ENCODE data around the gene ZYX. TPM values are rescaled to one million over a fixed set of nuclear protein-coding genes. Genes with fewer than 3 reads are reported as not detected.

The ZYX gene
- total and polyA plus RNA-seq, 2 of the 13 experiments (the other 11 are each of a cell fraction or from before 2014, with no cell fraction given), result 9.9 to 13.7 TPM

GRCh38 chr7:143397710-143398530 is 16.8 kb downstream of the ZYX start:
- ATAC-seq (no peak), FAIRE-seq (no peak), DNase-seq (ENCODE audit: low spot score) (no peak)
- WGBS (ENCODE audit: low lambda C conversion rate), result 86% methylated on average over 10 of the region's 16 CpGs
- no peak overlapping the region for H3K4me2 ChIP-seq (ENCODE audit: low read depth, low read length)
- H3K27ac ChIP-seq (ENCODE audit: extremely low read length, insufficient read depth, low read length), result no peak overlapping the region
- no peak overlapping the region for H3K9ac ChIP-seq (ENCODE audit: insufficient read depth, low read depth, low read length)
- in situ Hi-C loops (cut with HindIII; ENCODE audit: extremely low pct_ligation_motif_present, low pct_unique_long_range_greater_than_20kb) (loop anchor here (25.0 kb wide), 1 partner anchor 514 kb away; the partner anchor contains the start of gene TCAF1), intact Hi-C loops (cut with micrococcal nuclease; ENCODE audit: unreplicated experiment) (no loop called here)
- peaks cover 42% of the 10 kb centered on the region for H3K4me1 ChIP-seq (ENCODE audit: insufficient read depth, low read length)
- no peaks in the 10 kb centered on the region for H3K36me3 ChIP-seq (replicated peaks in 1 of 2; ENCODE audit: control insufficient read depth in 1 of 2, insufficient read depth in 2 of 2, low read length in 2 of 2)
- no peaks in the 10 kb centered on the region for H3K79me2 ChIP-seq (ENCODE audit: insufficient read depth, low read length)
- ChIA-PET CTCF (ENCODE audit: low intra/inter-chr PET ratio, low total read pairs) (no interaction called here), POLR2A (no interaction called here)
- H3K9me3 ChIP-seq (ENCODE audit: low read length), result no peaks in the 10 kb centered on the region
- H4K20me1 ChIP-seq (ENCODE audit: insufficient read depth, low read length), result no peaks in the 10 kb centered on the region
- BruUV-seq (replicated peaks), result no TSS peak
- no peaks in the 10 kb centered on the region for H3K27me3 ChIP-seq (ENCODE audit: control insufficient read depth in 1 of 2, insufficient read depth in 2 of 2, low read length in 2 of 2)
- H2AFZ ChIP-seq (ENCODE audit: low read length), result no peak overlapping the region
- no peak for TF ChIP-seq ZZZ3 (CRISPR knock-in tag; IDR thresholded peaks at IDR 0.05; ENCODE audit: borderline replicate concordance)
- no peak for TF ChIP-seq ZNF382 (CRISPR knock-in tag; IDR thresholded peaks at IDR 0.05; ENCODE audit: borderline replicate concordance)
- no peak for TF ChIP-seq ZNF607 (CRISPR knock-in tag; IDR thresholded peaks at IDR 0.05; ENCODE audit: borderline replicate concordance)
- no peak for TF ChIP-seq STAG1 (CRISPR knock-in tag; IDR thresholded peaks at IDR 0.05)
- no peak for TF ChIP-seq STAT5B (CRISPR knock-in tag; IDR thresholded peaks at IDR 0.05)
- no peak for TF ChIP-seq SOX13 (IDR thresholded peaks at IDR 0.05)
- TF ChIP-seq SOX13 (CRISPR knock-in tag; conservative IDR thresholded peaks at IDR 0.05 in 1 of 2, IDR thresholded peaks at IDR 0.05 in 1 of 2), result no peak
- TF ChIP-seq, protein P1, sequence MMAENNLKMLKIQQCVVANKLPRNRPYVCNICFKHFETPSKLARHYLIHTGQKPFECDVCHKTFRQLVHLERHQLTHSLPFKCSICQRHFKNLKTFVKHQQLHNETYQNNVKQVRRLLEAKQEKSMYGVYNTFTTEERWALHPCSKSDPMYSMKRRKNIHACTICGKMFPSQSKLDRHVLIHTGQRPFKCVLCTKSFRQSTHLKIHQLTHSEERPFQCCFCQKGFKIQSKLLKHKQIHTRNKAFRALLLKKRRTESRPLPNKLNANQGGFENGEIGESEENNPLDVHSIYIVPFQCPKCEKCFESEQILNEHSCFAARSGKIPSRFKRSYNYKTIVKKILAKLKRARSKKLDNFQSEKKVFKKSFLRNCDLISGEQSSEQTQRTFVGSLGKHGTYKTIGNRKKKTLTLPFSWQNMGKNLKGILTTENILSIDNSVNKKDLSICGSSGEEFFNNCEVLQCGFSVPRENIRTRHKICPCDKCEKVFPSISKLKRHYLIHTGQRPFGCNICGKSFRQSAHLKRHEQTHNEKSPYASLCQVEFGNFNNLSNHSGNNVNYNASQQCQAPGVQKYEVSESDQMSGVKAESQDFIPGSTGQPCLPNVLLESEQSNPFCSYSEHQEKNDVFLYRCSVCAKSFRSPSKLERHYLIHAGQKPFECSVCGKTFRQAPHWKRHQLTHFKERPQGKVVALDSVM (CRISPR knock-in tag; IDR thresholded peaks at IDR 0.05), result no peak
- H3K4me3 ChIP-seq (replicated peaks in 1 of 3; ENCODE audit: insufficient read depth in 1 of 3, low read depth in 2 of 3, low read length in 3 of 3), result no peak overlapping the region

All from HepG2 (cell line).